ENCODE data around the gene MAP4K2.

The MAP4K2 gene

DNA sequence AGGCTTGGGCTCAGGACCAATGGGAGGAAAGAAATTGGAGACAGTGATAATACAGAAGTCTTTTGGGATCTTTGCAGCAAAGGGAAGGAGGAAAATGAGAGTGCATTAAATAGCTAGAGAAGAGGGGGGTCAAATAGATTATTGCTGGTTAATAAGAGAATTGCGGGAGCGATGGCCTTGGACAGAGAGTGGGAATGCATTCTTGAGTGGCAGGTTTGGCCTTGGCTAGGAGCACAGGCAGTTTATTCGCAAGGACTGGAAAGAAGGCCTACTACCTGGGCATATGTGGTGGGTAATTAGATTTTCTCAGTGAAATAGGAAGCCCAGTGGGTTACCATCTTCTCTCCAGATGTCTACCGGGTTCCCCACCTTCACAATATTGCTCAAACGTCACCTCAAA is 10.8 kb upstream of the MAP4K2 start:
- no peak for DNase-seq (ENCODE audit: low read depth)

DNA sequence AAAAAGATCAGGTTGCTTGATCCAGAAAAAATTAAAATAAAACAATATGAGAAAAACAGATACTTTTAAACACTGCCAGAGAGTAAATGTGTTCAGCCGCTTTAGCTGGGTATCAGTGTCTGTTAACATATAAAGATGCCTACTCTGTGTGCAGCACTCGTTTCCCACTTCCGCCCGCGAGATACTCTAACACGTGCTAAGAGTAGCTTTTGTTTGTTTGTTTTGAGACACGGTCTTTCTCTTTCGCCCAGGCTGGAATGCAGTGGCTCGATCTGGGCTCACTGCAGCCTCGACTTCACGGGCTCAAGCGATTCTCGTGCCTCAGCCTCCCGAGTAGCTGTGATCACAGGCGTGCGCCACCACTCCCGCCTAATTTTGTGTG is 7.9 kb upstream of the MAP4K2 start:
- DNase-seq (ENCODE audit: low read depth) = peak; percentile 24

DNA sequence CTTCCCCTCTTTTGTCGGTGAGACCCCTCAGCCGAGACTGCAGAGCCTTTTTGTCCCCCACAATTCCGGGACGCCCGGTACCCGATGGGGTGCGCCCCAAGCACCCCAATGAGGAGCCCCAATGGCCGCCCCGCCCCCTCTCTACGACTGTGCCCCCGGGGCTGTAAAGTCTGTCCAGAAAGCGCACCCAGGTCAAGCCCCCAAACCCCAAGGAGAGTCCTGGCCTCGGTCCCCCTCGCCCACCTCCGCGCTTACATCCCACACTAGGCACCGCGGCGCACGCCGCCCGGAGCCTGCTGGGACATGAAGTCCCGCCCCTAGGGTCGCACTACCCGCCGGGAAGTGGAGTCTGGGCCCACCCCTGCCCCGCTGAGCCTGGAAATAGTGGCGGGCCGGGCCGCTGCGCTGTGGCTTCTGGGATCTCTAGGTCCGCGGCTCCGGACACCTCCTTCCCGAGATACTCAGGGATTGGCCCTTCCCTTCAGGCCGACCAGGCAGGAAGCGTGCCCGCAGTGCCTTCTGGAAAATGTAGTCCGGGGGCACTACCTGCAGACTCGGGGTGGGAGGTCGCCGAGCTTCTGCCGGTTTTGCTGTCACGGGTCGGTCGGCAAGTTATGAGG is 7.4 kb upstream of the MAP4K2 start, which contains the start of gene MEN1:
TSS of gene MEN1 (minus strand) at position 281 of the 620 bp plus-strand sequence. CDS start 442 bp downstream, outside the sequence.
- DNase-seq (ENCODE audit: low read depth) = peak; percentile 97

DNA sequence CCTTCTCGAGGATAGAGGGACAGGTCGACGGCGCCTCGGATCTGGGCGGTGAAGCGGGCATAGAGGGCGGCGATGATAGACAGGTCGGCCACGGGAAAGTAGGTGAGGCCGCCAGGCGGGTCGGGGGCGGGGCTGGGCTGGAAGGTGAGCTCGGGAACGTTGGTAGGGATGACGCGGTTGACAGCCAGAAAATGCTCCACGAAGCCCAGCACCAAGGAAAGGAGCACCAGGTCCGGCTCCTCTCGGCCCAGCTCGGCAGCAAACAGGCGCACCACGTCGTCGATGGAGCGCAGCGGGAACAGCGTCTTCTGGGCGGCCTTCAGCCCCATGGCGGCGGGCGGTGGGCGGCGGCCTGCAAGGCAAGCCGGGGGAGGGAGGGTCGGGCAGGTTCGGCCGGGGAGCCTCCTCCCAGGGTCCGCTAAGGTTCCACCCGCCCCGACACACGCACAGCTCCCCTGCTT is 6.8 kb upstream of the MAP4K2 start:
- DNase-seq (ENCODE audit: low read depth) = peak; percentile 22

DNA sequence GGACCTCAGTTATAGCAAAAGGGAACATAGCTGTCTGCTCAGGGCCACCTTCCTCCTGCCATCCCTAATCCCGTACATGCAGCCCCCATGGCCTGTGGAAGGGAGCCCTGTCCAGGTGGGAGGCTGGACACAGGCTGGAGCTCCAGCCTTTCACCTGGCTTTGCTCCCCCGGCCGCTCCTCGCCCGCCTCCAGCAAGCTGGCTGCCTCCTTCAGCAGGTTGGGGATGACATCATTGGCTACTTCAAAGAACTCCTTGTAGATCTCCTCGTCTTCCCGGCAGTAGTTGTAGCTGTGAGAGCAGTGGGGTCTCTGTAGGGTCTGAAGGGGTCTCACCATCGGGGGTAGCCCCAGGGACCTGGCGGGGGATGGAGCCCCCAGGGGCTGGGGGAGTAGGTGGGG is 2.5 kb upstream of the MAP4K2 start:
- DNase-seq (ENCODE audit: low read depth) = no peak

DNA sequence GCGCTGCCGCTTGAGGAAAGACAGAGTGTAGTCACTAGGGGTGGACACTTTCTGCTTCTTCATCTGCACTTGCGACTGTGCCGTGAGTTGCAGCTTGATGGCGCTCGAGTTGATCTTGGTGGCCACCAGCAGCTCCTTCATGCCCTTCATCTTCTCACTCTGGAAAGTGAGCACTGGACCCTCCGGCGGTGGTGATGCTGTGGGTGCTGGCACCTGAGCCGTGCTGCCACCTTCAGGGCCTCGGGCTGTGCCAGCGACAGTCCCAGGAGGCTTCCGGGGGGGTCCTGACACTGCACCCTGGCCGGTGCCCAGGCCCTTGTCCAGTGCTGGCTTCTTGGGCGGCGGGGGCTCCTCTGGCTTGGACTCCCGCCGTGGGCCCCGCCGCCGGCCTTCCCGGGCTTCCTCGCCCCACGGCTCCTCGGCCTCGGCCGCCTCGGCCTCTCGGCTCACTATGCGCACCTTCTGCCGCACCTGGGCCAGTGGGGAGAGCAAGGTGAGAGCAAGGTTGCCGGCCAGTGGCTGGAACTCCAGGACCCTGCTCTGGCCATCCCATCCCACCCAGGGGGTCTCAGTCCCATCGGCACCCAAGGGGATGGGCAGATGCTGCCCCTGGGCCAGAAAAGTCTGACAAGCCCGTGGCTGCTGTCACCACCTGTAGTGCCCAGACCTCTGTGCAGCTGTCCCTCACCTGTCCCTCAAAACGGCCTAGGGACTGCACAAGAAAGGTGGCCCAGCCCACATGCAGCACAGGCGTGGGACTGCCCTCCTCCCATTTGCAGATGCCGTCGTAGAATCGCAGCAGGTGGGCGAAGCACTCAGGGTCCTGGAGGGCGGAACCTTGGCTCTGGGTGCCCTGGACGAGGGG is 1.6 kb upstream of the MAP4K2 start:
- DNase-seq (ENCODE audit: low read depth) = no peak

DNA sequence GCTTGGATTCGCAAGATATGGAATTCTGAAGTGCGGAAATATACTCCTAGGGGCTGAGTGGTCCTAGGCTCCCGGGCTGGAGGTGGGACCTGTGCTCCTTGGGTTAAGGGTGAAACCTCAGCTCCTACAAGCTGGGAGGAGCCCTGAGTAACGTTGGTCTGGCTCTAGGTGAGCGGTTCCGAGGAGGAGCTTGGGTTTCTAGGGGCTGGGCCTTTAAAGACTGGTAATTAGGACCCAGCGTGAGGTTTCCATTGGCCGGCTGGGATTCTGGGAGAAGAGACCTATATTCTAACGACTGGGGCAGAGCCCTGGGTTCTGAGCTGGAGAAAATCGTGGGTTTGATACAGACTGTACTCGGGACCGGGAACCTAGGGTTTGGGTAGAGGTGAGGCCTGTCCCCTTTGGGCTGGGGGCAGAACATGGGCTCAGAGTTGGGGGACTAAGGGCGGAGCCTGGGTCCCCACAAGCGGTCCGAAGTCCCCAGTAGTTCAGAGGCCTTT is 882 bp upstream of the MAP4K2 start:
- DNase-seq (ENCODE audit: low read depth) = no peak

DNA sequence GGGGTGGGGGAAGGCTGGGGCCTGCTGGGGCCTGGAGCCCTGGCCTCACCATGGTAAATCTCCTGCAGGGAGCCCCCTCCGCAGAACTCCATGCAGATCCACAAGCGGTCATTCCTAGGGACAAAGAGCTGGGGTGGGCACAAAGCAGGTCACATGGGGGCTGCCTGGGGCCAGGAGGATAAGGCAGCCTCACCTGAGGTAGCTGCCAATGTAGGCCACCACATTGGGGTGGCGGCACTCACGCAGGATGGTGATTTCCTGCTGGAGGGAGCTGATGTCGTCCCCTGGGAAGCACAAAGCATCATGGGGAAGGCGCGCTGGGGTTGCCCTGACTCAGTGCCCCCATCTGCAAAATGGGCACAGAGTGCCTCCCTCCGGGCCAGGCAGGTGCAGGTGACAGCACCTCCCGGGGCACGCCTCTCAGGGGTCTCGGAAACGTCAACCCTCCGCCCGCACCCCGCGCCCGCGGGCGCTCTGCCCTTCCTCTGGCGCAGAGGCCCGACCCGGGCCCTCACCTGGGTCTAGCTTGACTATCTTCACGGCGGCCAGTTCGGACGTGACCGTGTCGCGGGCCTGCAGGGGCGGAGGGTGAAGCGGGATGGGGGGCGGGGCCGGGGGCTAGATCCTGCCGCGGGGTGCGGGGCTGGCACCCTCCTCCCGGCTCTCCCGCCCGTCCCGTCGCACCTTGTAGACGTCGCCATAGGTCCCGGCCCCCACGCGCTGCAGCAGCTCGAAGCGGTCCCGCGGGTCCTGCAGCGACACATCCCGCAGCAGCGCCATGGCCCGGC is 450 bp downstream of the MAP4K2 start:
- no peak for DNase-seq (ENCODE audit: low read depth)

DNA sequence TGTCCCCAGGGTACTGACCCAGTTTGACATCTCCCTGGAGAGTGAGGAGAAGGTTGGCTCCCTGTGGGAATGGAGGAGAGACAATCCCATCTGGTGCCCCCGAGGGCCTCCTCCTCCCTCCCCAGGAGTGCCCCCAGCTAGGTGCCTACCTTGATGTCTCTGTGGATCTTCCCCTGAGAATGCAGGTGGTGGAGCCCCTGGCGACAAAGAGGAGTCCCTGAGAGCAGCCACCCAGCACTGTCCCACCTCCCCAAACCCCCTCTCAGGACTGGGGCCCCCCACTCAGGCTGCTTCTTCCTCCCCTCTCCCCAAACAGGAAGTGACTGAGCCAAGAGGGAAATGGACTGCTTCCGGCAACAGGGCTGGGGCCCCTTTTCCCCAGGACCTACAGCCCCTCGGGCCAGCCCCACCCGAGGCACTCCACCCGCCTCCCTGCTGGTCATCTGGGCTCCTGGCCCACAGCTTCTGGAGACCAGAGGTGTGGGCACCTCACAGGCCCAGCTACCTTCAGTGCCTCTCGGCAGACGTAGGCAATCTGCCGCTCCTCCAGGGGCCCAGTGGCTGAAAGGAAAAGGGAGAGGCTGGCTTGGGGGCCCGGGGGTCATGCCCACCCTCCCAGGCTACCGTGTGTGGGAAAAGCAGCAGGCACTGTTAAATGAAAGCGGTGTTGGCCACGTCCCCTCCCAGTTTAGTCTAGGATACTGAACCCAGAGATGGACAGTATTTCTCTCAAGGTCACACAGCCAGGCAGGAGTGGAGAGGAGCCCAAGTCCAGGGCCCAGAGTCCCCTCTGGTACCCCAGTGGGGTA is 1.2 kb downstream of the MAP4K2 start:
- DNase-seq (ENCODE audit: low read depth) = no peak

DNA sequence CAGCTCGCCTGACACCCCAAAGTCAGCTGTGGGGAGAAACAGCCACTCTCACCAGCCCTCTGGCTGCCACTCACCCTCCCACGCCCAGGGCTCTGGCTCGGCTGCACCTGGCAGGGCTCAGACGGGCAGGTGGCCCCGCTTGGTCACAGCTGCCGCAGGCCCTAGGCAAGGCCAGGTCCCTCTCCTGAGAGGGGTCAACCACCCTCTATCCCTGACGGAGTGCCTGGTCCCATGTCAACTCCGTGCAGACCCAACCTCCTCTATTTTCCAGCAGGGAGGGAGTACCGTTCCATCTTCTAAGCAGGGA is 1.9 kb downstream of the MAP4K2 start:
- DNase-seq (ENCODE audit: low read depth) = no peak

DNA sequence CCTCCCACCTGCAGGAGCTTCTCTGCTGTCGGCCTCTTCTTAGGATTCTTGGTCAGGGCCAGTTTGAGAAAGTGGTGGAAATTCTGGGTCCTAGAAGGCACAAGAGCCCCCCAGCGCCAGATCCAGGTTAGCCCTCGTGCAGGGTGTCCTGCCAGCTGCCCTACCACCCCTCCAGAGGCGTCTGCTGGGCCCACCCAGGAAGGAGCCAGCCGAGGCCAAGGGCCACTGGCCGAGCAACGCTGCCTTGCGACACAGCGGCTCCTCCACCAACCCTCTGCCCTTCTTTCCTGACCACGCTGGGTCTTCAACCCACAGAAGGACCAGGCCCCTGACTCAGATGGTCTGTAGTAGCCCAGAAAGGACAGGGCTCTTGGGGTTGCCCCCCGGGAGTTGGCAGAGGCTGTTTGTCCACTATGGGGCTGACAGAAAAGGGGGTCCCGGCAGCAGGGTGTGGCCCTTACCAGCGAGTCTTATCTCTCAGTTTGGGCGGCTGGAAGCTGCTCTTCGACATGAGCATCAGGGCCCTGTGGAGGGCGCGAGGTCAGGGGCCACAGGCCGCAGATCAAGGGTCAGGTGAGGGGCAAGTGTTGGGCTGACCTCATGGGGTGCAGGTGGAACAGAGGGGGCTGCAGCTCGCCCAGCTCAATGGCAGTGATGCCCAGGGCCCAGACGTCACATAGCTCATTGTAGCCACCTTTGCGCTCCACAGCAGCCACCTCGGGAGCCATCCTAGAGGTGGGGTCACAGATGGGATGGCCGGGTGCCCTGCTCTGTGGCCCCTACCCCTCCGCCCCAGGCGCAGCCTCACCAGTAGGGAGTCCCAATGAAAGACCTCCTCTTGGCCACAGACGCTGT is 2.5 kb downstream of the MAP4K2 start:
- no peak for DNase-seq (ENCODE audit: low read depth)

DNA sequence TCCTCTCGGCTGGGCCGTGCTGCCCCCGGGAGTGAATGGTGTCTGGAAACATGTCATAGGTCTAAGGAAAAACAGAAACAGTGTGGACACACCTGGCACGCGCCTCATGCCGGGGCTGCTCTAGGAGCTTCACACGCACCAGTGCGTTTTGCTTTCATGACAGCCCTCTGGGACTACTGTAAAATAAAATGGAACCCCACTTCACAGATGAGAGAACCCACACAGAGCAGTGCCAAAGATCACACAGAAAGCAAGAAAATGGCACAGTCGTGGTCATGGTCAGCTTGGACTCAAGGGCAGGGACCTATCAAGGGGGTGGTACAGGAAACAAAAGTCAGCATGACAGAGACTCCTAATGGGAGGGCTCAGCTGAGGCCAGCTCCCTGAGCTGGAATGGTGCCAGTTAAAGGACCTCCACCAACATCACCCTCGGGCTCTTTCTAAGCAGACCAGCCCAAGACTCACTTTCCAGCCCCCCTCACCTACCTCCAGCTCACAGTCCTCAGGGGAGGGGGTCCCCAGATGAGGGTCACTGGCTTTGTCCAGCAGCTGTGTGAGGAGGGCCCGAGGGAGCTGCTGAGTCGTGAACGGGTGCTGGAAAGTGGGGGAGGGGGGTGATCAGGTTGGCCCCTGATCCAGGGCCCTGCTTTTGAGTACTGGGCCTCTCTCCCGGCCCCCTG is 3.3 kb downstream of the MAP4K2 start:
- no peak for DNase-seq (ENCODE audit: low read depth)

DNA sequence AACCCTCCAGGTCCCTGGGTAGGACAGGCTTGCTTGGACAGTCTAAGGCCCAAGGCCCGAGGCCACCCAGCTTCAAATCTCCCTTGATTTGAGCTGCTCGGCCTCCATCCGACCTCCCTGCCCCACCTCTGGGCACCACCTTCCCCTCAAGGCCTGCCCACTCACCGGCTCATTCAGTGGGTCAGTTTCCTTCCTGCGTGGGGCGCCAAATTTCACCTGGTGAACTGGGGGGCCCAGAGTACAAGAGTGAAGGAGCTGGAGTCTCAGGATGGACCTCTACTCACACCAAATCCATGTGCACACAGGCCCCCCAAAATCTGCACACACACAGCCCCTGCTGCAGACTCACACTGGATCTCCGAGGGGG is 3.8 kb downstream of the MAP4K2 start:
- DNase-seq (ENCODE audit: low read depth) = no peak

DNA sequence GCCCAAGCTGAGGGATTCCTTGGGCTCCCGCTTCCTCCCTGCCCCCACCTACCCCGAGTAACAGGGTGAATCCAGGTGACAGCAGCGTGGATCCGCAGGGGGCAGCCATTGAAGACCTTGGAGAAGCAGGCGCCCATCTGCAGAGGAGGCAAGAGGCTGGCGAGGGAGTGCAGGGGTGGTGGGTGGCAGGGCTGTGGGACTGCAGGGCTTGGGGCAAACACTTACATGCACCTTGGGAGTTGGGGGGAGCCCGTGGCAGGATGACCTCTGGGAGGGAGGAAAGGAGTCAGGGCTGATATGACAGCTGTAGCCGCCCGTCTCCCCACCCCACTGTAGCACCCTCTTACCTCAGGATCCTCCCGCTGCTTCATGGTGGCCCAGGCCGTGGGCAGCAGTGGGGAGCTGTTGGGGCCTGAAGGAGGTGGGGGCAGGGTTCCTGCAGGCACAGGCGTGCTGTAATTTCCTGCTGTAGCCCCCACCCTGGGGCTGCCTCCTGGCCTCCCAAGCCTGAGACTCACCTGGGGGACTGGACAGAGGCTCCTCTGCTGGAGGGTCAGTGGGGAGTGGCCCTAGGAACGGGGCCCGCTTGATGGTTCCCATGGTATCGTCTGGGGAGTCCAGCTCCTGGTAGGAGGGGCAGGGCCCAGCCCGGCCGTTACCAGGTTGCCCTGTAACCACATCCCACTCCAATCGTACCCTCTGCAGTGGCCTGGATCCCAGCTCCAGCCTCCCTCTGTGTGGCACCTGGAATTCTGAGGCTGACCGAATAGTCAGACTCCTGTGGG is 6.1 kb downstream of the MAP4K2 start:
- no peak for DNase-seq (ENCODE audit: low read depth)

DNA sequence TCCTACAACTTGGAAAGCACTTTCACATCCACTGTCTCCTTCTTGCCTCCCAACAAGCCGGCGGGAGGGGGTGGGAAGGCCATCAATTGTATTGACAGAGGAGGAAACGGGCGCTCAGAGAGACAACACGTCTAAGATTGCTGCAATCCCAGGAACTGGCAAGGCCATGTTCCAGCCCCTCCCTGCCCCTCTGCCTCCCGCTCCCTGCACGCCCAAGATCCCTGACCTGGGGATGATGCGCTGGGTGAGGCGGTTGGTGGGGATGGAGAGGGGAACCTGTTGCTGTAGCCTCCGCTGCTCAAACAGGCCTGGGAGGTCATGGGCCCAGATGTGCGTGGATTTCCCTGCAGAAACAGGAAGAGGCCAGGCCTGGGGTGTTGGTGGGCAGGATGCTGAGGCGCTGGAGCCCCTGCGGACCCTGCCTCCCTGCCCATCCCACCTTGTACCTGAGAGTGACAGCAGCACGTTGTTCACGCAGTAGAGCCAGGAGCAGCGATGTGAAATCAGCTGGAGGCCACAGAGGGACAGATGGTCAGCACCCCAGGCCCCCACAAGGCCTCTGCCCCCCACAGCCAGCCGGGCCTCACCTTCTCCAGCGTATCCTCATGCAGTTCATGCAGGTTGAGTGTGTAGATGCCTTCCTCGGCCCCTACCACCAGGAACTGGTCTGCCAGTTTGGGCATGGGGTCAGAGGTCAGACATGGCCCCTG is 6.8 kb downstream of the MAP4K2 start:
- DNase-seq (ENCODE audit: low read depth) = no peak

DNA sequence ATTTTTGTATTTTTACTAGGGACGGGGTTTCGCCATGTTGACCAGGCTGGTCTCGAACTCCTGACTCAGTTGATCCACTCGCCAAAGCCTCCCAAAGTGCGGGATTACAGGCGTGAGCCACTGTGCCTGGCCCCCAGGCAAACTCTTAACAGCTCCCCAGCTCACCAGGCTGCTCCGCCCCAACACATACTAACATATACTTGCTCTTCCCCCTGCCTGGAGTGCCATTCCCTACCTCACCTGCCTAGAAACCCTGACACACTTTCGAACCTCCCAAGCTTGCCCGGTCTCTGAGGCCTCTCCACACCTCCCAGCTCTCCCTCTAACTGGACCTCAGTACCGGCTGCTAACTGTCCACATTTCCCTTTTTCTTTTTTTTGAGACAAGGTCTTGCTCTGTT is 8.5 kb downstream of the MAP4K2 start:
- DNase-seq (ENCODE audit: low read depth) = no peak

DNA sequence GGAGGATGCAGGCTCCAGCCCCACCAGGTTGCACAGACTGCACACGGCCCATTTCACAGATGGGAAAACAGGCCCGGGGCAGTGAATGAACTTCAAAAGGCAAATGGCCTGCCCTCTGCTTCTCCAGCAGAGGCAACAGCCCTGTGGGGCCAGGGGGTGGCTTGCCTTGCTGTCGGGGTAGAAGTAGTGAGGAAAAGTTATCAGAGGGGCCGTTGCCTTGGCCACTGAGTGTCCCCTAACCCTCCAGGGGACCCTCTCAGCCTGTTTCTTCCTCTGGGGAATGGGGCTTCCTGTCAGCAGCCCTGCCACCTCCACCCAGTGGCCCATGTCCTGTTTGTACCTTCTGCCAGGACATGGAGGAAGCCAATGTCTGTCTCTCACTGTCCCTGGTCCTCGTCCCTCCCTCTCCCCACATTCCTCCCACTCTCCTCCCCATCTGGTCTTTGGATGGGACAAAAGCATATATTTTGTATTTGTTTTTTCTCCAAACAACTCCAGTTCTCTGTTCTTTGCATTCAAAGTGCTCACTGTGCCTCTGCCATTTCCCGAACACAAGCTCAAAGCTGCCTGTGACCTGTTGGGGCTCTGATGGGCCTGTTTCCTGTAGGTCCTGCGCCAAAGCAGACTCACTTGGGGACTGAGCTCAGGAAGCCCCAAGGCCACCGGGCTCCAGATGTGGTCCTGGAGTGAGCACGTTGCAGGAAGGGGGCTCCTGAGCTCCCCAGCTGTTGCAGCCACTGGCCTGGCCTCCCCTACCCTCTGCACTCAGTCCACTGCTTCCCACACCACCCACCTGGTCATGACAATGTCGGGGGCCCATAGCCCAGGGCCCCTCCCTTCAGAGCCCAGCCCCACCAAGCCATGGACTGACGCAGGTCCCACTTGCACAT is 9.5 kb downstream of the MAP4K2 start:
- no peak for DNase-seq (ENCODE audit: low read depth)

DNA sequence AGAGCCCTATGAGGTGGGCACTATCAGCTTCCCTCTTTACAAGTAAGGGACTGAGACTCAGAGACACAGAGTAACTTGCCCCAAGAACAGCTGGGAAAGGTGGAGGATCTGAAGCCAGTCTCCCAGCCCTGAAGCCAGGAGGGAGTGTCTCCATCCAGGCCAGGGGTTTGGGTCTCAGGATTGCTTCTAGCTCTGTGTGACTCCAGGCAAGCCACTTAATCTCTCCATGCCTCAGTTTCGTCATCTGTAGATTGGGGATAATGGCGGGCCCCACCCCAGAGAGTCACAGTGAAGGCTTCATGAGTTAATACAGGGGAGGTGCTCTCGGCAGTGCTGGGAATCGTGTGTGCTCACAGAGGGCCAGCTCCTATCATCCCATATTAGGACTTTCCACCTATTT is 10.5 kb downstream of the MAP4K2 start:
- DNase-seq (ENCODE audit: low read depth) = no peak

Data from iris pigment epithelial cell (primary cell).